ENCODE data around the gene RPS10. TPM values are rescaled to one million over a fixed set of nuclear protein-coding genes. Genes with fewer than 3 reads are reported as not detected.
A peak's percentile ranks its signal among the peaks of the same experiment; 100 is the strongest.

RPS10 gene
- total and polyA plus RNA-seq, 2 of the 8 experiments (the other 6 are each of a cell fraction or from before 2014, with no cell fraction given), result 2,408 to 11,142 TPM

DNA sequence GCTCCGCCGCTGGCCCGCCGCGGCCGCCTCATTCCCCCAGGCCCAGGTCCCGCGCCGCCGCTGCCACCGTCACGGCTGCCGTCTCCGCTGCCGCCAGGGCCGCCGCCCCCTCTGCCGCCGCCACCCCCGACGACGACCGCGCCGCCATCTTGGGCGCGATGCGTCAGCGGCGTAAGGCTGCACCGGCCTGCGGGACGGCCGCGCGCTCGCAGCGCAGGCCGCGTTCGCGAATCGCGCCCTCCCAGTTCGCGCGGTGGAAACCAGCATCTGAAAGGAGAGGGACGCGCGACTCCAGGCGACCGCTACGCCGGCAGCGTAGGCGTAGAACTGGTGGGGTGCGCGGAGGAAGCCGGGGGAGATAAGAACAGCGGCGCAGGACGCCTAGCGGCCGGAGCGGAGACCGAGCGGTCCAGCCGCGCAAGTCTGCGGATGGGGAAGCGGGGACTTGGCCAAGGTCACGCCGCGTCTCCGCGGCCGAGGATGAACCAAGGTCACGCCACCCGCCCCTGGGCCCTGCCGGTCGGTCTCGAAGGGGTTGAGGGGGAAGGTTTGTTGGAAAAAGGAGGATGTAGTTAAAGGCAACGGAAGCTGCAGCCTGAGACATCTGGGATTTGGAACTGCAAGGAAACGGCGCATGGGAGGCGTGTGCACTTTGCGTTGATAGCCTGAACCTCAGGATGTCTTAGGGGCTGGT is 33.2 kb downstream of the RPS10 start, which contains the start of gene NUDT3 (continued):
- TF ChIP-seq YY1 (IDR thresholded peaks at IDR 0.05; ENCODE audit: low read depth, low read length) (peak; percentile 95), BRCA1 (IDR thresholded peaks at IDR 0.05; ENCODE audit: low read depth, low read length) (no peak)
